ENCODE data around the gene CXorf58. TPM values are rescaled to one million over a fixed set of nuclear protein-coding genes. Genes with fewer than 3 reads are reported as not detected.

CXorf58 gene
- total RNA-seq, 1 donor from 2014 or later = not detected

DNA sequence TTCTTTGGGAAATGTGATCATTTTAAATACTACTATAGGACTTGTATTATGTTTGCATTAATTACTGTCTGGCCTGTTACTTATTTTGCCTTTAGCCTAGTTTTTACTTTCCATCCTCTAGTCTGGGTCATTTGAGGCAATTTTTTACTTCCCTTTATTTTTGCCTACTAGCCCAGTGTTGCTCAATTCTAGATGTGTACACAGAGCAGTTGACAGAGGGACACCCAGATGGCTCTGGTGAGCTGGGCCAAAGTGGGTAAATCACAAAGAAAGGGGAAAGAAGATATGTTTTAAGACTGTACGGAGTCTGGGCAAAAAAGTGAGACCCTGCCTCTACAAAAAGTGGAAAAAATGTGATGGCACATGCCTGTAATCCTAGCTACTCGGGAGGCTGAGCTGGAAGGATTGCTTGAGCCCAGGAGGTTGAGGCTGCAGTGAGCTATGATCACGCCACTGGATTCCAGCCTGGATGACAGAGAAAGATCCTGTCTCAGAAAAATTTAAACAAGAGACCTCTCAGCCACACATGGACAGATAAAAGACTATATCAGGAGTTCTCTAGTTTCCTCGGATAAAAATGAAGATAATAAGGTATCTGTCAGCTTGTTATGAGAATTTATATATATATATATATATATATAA lies 35.8 kb upstream of the CXorf58 start:
- H3K27me3 Mint-ChIP-seq = no peaks in the 10 kb centered on the region
- no peak for DNase-seq (ENCODE audit: extremely low spot score, unreplicated experiment)
- H3K36me3 Mint-ChIP-seq = peaks cover 20% of the 10 kb centered on the region
- H3K4me3 Mint-ChIP-seq = no peak overlapping the region
- H3K4me1 Mint-ChIP-seq (ENCODE audit: unreplicated experiment) = no peaks in the 10 kb centered on the region
- no peak overlapping the region for H3K27ac Mint-ChIP-seq
- TF ChIP-seq, protein P1, sequence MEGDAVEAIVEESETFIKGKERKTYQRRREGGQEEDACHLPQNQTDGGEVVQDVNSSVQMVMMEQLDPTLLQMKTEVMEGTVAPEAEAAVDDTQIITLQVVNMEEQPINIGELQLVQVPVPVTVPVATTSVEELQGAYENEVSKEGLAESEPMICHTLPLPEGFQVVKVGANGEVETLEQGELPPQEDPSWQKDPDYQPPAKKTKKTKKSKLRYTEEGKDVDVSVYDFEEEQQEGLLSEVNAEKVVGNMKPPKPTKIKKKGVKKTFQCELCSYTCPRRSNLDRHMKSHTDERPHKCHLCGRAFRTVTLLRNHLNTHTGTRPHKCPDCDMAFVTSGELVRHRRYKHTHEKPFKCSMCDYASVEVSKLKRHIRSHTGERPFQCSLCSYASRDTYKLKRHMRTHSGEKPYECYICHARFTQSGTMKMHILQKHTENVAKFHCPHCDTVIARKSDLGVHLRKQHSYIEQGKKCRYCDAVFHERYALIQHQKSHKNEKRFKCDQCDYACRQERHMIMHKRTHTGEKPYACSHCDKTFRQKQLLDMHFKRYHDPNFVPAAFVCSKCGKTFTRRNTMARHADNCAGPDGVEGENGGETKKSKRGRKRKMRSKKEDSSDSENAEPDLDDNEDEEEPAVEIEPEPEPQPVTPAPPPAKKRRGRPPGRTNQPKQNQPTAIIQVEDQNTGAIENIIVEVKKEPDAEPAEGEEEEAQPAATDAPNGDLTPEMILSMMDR (conservative IDR thresholded peaks at IDR 0.05) = no peak
- no peaks in the 10 kb centered on the region for H3K9me3 Mint-ChIP-seq

DNA sequence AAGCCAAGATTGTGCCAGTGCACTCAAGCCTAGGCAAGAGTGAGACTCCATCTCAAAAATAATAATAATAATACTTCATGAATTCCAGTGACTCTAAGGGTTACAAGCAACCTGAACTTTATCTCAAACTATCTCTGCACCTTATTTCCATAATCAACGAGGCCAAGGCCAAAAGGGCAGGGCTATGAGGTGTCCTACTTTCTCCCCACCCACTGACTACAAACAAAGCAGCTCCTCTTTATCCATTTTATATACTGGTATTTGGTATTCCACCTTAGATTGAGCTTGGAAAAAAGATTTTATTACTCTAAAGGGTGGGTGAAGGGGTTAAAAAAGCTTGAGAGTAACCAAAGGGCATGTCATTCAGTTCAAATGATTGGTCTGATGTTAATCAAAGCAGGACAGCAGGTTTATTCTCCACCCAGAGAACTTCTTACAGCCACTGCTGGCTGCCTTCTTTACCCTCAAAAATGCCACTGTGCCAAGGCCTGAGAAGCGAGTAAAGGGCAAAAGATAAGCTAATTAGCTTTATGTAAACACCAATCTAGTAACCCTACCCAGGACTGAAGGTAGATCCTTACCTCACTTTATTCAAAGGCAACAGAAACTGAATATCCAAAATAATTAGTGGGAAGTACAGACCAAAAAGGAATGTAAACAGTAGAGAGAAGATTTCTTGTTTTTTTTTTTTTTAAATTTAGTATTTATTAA lies 28.3 kb upstream of the CXorf58 start:
- Mint-ChIP-seq H3K4me3 (no peak overlapping the region), H3K9me3 (peaks cover 2% of the 10 kb centered on the region), H3K36me3 (peaks cover 15% of the 10 kb centered on the region), H3K4me1 (ENCODE audit: unreplicated experiment) (peaks cover 24% of the 10 kb centered on the region), H3K27ac (no peak overlapping the region), H3K27me3 (no peaks in the 10 kb centered on the region)
- TF ChIP-seq, protein P1 (conservative IDR thresholded peaks at IDR 0.05) = no peak
- DNase-seq (ENCODE audit: extremely low spot score, unreplicated experiment) = no peak

DNA sequence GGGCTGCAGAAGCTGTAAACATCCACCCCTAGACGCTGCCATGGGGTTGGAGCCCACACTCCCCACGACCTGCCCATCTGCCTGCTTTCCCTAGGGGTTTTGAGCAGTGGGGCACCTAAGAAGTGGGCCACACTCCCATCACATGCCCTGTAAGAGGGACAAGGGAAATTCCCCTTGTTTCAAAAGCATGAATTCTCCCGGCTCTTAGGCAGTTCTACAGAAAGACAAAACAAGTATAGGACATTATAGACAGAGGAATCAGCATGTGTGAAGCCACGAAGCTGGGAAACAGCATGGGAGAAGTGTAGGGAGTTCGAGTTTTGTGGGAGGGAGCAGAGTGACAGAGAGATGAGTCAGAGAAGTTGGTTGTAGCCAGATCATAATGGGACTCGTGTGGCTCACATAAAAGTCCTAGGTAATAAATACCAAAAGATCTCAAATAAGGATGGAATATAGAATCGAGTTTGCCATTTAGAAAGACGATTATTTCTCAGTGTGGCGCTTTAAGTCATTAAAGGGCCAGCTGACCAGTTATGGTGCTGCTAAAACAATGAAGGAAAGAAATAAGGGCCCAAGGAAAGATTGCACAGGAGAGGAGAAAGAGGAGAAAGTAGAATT lies 24.0 kb upstream of the CXorf58 start:
- no peaks in the 10 kb centered on the region for H3K27me3 Mint-ChIP-seq
- DNase-seq (ENCODE audit: extremely low spot score, unreplicated experiment) = no peak
- TF ChIP-seq, protein P1 (conservative IDR thresholded peaks at IDR 0.05) = no peak
- H3K27ac Mint-ChIP-seq = peak overlapping the region; percentile 64
- H3K9me3 Mint-ChIP-seq = peaks cover 5% of the 10 kb centered on the region
- peaks cover 37% of the 10 kb centered on the region for H3K4me1 Mint-ChIP-seq (ENCODE audit: unreplicated experiment)
- peak overlapping the region; percentile 9 for H3K4me3 Mint-ChIP-seq
- H3K36me3 Mint-ChIP-seq = peaks cover 17% of the 10 kb centered on the region

DNA sequence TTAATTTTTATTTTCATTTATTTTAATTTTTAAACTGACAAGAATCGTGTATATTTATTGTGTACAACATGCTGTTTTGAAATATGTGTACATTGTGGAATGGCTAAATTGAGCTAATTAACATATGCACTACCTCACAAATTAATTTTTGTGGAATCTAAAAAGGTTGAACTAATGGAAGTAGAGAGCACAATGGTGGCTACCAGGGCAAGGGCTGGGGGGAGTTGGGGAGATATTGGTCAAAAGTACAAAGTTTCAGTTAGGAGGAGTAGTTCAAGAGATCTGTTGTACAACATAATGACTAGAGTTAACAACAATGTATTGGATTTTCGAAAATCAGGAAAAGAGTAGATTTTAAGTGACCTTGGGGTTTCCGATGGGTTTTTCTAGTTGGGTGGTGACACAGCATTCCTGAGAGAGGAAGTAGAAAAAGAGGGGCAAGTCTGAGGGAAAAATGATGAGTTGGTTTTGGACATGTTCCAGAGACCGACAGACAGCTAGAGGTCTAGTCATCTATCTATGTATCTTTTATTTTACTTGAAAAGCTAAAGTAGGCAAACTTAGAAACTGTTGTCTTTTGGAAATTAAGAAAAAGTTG lies 23.3 kb upstream of the CXorf58 start:
- Mint-ChIP-seq H3K4me3 (peak overlapping the region; percentile 60), H3K27me3 (no peaks in the 10 kb centered on the region), H3K36me3 (peaks cover 17% of the 10 kb centered on the region), H3K9me3 (peaks cover 5% of the 10 kb centered on the region), H3K27ac (peak overlapping the region; percentile 64), H3K4me1 (ENCODE audit: unreplicated experiment) (peaks cover 37% of the 10 kb centered on the region)
- no peak for DNase-seq (ENCODE audit: extremely low spot score, unreplicated experiment)
- TF ChIP-seq, protein P1 (conservative IDR thresholded peaks at IDR 0.05) = no peak

DNA sequence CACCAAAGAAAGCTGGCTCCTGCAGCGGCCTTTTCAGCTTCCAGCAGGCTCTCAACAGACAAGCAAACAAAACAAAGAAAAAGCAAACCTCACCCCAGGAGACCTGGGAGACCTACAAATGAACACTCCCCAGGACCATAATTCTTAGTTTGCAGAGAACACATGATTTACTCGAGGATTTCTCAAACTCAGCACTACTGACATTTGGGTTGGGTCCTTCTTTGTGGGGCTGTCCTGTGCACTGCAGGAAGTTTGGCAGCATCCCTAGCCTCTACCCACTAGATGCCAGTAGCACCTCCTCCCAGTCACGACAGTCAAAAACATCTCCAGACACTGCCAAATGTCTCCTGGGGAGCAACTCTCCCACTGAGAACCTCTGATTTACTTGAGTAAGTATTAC lies 22.0 kb upstream of the CXorf58 start:
- TF ChIP-seq, protein P1 (conservative IDR thresholded peaks at IDR 0.05) = no peak
- Mint-ChIP-seq H3K4me1 (ENCODE audit: unreplicated experiment) (peaks cover 42% of the 10 kb centered on the region), H3K4me3 (peak overlapping the region; percentile 18), H3K27ac (peak overlapping the region; percentile 57), H3K27me3 (no peaks in the 10 kb centered on the region), H3K36me3 (peaks cover 22% of the 10 kb centered on the region), H3K9me3 (peaks cover 10% of the 10 kb centered on the region)
- no peak for DNase-seq (ENCODE audit: extremely low spot score, unreplicated experiment)

Data from type B pancreatic cell (in vitro differentiated cells).